Erythroblast (primary cell): ENCODE results near the gene EHMT1.

Source experiments
- GATA1 ChIP-seq: IDR thresholded peaks from 2 replicates; pipeline ENCODE4 v1.6.1; 2011; ENCODE audit warnings: low read depth, mild to moderate bottlenecking, control low read depth, low read length, moderate library complexity
- POLR2A ChIP-seq: IDR thresholded peaks from 2 replicates; pipeline ENCODE4 v1.6.1; 2011; ENCODE audit warnings: mild to moderate bottlenecking, low read length

DNA sequence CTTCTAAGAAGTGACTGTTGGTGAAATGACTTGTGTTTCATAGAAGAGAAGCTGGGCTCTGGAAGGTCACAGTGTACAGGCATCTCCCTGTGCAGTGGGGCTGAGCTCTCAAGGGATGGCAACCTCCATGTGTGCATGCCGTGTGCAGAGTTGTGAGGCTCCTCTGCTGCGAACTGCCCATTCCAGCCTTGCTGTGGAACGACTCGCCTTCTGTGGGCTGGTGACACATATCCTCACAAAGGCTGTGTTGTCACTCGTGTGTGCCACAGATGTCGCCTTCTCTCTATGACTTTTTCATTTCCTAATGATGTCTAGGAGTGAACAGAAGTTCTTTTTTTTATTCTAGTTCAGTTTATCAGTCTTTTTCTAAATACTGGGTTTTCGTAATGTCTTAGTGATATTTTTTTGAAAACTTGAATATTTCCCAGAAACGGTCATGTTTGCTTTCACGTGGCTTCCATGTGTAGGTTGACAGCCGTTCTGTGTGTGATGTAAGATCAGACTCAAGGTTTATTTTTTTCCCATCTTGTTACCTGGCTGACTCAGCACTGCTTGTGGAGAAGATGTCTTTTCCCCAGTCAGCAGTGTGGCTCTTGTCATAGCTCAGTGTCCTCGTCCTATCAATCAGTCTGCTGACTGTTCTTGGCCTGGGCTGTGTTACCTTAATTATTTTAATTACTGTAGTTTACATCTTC is 201.5 kb downstream of the EHMT1 start:
- no peak for TF ChIP-seq POLR2A
- TF ChIP-seq GATA1, result no peak
